HCT116 (cell line): Measurements from ENCODE around the gene MDFI. TPM values are rescaled to one million over a fixed set of nuclear protein-coding genes. Genes with fewer than 3 reads are reported as not detected.

Experiments used
- ATAC-seq: fragments of 200-7000 bp; cut with Tn5 transposase; 2 replicates; pipeline ENCODE4 v1.9.1; 2020; ENCODE audit warnings: mild to moderate bottlenecking, moderate library complexity
- BruUV-seq: library from RNA; stranded (reverse); fragments of 400-500 nt; replicated peaks from 2 replicates; lab custom pipeline; 2021; lab: Mats Ljungman, UMichigan
- CTCF ChIA-PET: fragments of 300-600 bp; sonication (Branson Sonifier 250); formaldehyde crosslinking; loops from one replicate; lab custom pipeline; 2021; ENCODE audit warnings: antibody characterized with exemption; lab: Charles Lee
- POLR2A ChIA-PET: fragments of 300-600, 350-600 bp; sonication (Branson Sonifier 250); formaldehyde crosslinking; loops from one replicate; lab custom pipeline; 2021; ENCODE audit warnings: antibody characterized with exemption; lab: Charles Lee
- RAD21 ChIA-PET, 2 experiments: fragments of 300-600 bp; sonication (Branson Sonifier 250); formaldehyde crosslinking; loops; one replicate each; lab custom pipeline; 2023; ENCODE audit warnings: low total read pairs in 2 of 2; ENCODE audit not compliant: uncharacterized antibody in 2 of 2, unreplicated experiment in 2 of 2, low non-redundant PET in 1 of 2; lab: Charles Lee
- DNase-seq: peaks from one replicate; pipeline ENCODE4 v3.0.0-alpha.2; 2010; ENCODE audit warnings: low read depth, low spot score
- H2AFZ ChIP-seq: fragments of 200-600 bp; shearing (Covaris generic), sonication (generic); 2 replicates; pipeline ENCODE4 v1.6.1; 2017; ENCODE audit warnings: low read depth, mixed run types, mixed read lengths, antibody characterized with exemption, low read length; ENCODE audit not compliant: poor library complexity, severe bottlenecking
- H3K27ac ChIP-seq: 2 replicates; pipeline ENCODE4 v1.5.1; 2012; ENCODE audit warnings: low read depth, low read length
- H3K27me3 ChIP-seq: fragments of 200-600 bp; sonication (generic); 2 replicates; pipeline ENCODE4 v1.6.1; 2016; ENCODE audit warnings: mixed run types, low read length, mixed read lengths; ENCODE audit not compliant: insufficient read depth
- H3K36me3 ChIP-seq, 2 experiments: fragments of 200-500 bp in 1 of 2; fragments of 200-600 bp in 1 of 2; sonication (Bioruptor generic) in 1 of 2; sonication (generic) in 1 of 2; 2 replicates each; pipeline versions ENCODE4 v1.5.1 to v1.6.1; 2014 to 2016; ENCODE audit warnings: low read length in 2 of 2, inconsistent platforms in 1 of 2, mixed read lengths in 1 of 2, mixed run types in 1 of 2; ENCODE audit not compliant: insufficient read depth in 2 of 2, control insufficient read depth in 1 of 2
- H3K4me1 ChIP-seq, 2 experiments: fragments of 200-600 bp in 1 of 2; sonication (generic) in 1 of 2; 2 replicates each; pipeline versions ENCODE4 v1.5.1 to v1.6.1; 2012 to 2017; ENCODE audit warnings: low read length in 2 of 2, inconsistent platforms in 1 of 2, mild to moderate bottlenecking in 1 of 2, mixed read lengths in 1 of 2, mixed run types in 1 of 2, moderate library complexity in 1 of 2; ENCODE audit not compliant: insufficient read depth in 2 of 2, control insufficient read depth in 1 of 2
- H3K4me2 ChIP-seq: fragments of 200-600 bp; sonication (generic); 2 replicates; pipeline ENCODE4 v1.6.1; 2017; ENCODE audit warnings: mixed run types, low read length, mixed read lengths
- H3K4me3 ChIP-seq, 2 experiments: fragments of 200-600 bp in 1 of 2; sonication (generic) in 1 of 2; replicated peaks in 1 of 2; 2 replicates each; pipeline ENCODE4 v1.5.1; 2011 to 2016; ENCODE audit warnings: low read length in 2 of 2, control low read depth in 1 of 2, low read depth in 1 of 2, mild to moderate bottlenecking in 1 of 2, mixed read lengths in 1 of 2, mixed run types in 1 of 2
- H3K79me2 ChIP-seq: fragments of 200-600 bp; sonication (generic); 2 replicates; pipeline ENCODE4 v1.6.1; 2017; ENCODE audit warnings: mild to moderate bottlenecking, mixed run types, low read length, moderate library complexity, mixed read lengths; ENCODE audit not compliant: insufficient read depth
- H3K9ac ChIP-seq: fragments of 200-600 bp; sonication (generic); 2 replicates; pipeline ENCODE4 v1.6.1; 2016; ENCODE audit warnings: low read length, mixed read lengths
- H3K9me2 ChIP-seq: fragments of 200-600 bp; sonication (generic), shearing (Covaris generic); 2 replicates; pipeline ENCODE4 v1.6.1; 2017; ENCODE audit warnings: mixed run types, mild to moderate bottlenecking, moderate library complexity; ENCODE audit not compliant: insufficient read depth
- H3K9me3 ChIP-seq, 2 experiments: fragments of 200-500 bp in 1 of 2; fragments of 200-600 bp in 1 of 2; sonication (Bioruptor generic) in 1 of 2; sonication (generic) in 1 of 2; 2 replicates each; pipeline ENCODE4 v1.6.1; 2014 to 2017; ENCODE audit warnings: low read length in 2 of 2, mixed read lengths in 2 of 2, inconsistent platforms in 1 of 2, low read depth in 1 of 2, mild to moderate bottlenecking in 1 of 2, mixed run types in 1 of 2, moderate library complexity in 1 of 2; ENCODE audit not compliant: control insufficient read depth in 1 of 2, insufficient read depth in 1 of 2
- H4K20me1 ChIP-seq: fragments of 200-600 bp; sonication (generic), shearing (Covaris generic); 2 replicates; pipeline ENCODE4 v1.6.1; 2017; ENCODE audit warnings: mixed run types, mild to moderate bottlenecking, moderate library complexity; ENCODE audit not compliant: insufficient read depth
- ATF3 ChIP-seq: IDR thresholded peaks from 2 replicates; pipeline ENCODE4 v1.6.1; 2012
- CEBPB ChIP-seq: IDR thresholded peaks from 2 replicates; pipeline ENCODE4 v1.6.1; 2012; ENCODE audit warnings: low read depth
- EGR1 ChIP-seq: IDR thresholded peaks from 2 replicates; pipeline ENCODE4 v1.6.1; 2012; ENCODE audit warnings: low read depth
- ELF1 ChIP-seq: IDR thresholded peaks from 2 replicates; pipeline ENCODE4 v1.6.1; 2012; ENCODE audit warnings: low read depth, borderline replicate concordance
- EZH2 ChIP-seq: fragments of 200-600 bp; sonication (generic); IDR thresholded peaks from 2 replicates; pipeline ENCODE4 v1.6.1; 2017; ENCODE audit warnings: antibody characterized with exemption, mixed run types
- EZH2phosphoT487 ChIP-seq: fragments of 200-600 bp; IDR thresholded peaks from 2 replicates; pipeline ENCODE4 v1.6.1; 2018; ENCODE audit warnings: antibody characterized with exemption, borderline replicate concordance
- FOSL1 ChIP-seq: IDR thresholded peaks from 2 replicates; pipeline ENCODE4 v1.6.1; 2012; ENCODE audit warnings: low read depth
- POLR2A ChIP-seq: IDR thresholded peaks from 2 replicates; pipeline ENCODE4 v1.7.0; 2011; ENCODE audit warnings: borderline replicate concordance; ENCODE audit not compliant: insufficient read depth, insufficient read length; ENCODE audit errors: extremely low read depth
- POLR2AphosphoS5 ChIP-seq: IDR thresholded peaks from 2 replicates; pipeline ENCODE4 v1.6.1; 2011; ENCODE audit warnings: mild to moderate bottlenecking, low read depth, low read length, moderate library complexity
- RAD21 ChIP-seq: IDR thresholded peaks from 2 replicates; pipeline ENCODE4 v1.6.1; 2012; ENCODE audit warnings: low read depth, mild to moderate bottlenecking
- REST ChIP-seq: IDR thresholded peaks from 2 replicates; pipeline ENCODE4 v1.6.1; 2012; ENCODE audit warnings: low read depth
- SP1 ChIP-seq: IDR thresholded peaks from 2 replicates; pipeline ENCODE4 v1.6.1; 2012; ENCODE audit warnings: low read depth
- TCF7L2 ChIP-seq: IDR thresholded peaks from 2 replicates; pipeline ENCODE4 v1.7.0; 2011; ENCODE audit warnings: borderline replicate concordance, inconsistent platforms; ENCODE audit not compliant: insufficient read depth, insufficient read length; ENCODE audit errors: extremely low read depth
- YY1 ChIP-seq: IDR thresholded peaks from 2 replicates; pipeline ENCODE4 v1.6.1; 2011; ENCODE audit warnings: low read length, low read depth, moderate library complexity, mild to moderate bottlenecking; ENCODE audit not compliant: insufficient replicate concordance; ENCODE audit errors: extremely low read depth
- ZBTB33 ChIP-seq: IDR thresholded peaks from 2 replicates; pipeline ENCODE4 v1.6.1; 2011; ENCODE audit warnings: mild to moderate bottlenecking, low read length, moderate library complexity; ENCODE audit not compliant: insufficient replicate concordance; ENCODE audit errors: extremely low read depth
- intact Hi-C: fragments of 100-400 bp; cut with micrococcal nuclease; formaldehyde crosslinking; loops from 2 replicates; pipeline ENCODE4 v1.10.0; 2022
- total RNA-seq: library from RNA; stranded (reverse); gene quantifications from one replicate; pipeline ENCODE4 v1.2.1, GENCODE V29; 2021; ENCODE audit not compliant: unreplicated experiment

The MDFI gene
- total RNA-seq, 1 experiment from 2014 or later: 35.5 TPM

- ChIA-PET RAD21 (no interaction called here), CTCF (interaction anchor here (1.9 to 3.1 kb wide), 3 partner anchors 20 to 233 kb away, joined by 6 to 55 read pairs (median 31); no protein-coding TSS in a partner anchor), POLR2A (no interaction called here)
- intact Hi-C loops: loop anchor here (1.0 to 10.0 kb wide), 2 partner anchors 174 to 232 kb away; partner anchors contain the start of gene FRS3
- no peak overlapping the region for H2AFZ ChIP-seq
- H3K4me3 ChIP-seq: no peak overlapping the region
- ATAC-seq (no peak), DNase-seq (no peak)
- H3K4me2 ChIP-seq: no peak overlapping the region
- no peaks in the 10 kb centered on the region for H4K20me1 ChIP-seq
- no peaks in the 10 kb centered on the region for H3K27me3 ChIP-seq
- no TSS peak for BruUV-seq
- no peaks in the 10 kb centered on the region for H3K79me2 ChIP-seq
- no peaks in the 10 kb centered on the region for H3K36me3 ChIP-seq
- no peaks in the 10 kb centered on the region for H3K9me2 ChIP-seq
- peaks cover 3 to 12% of the 10 kb centered on the region in 2 experiments; a peak in 3 of 4 replicates for H3K4me1 ChIP-seq
- H3K9me3 ChIP-seq: no peaks in the 10 kb centered on the region
- H3K27ac ChIP-seq: no peak overlapping the region
- TF ChIP-seq SP1 (no peak), RAD21 (no peak), TCF7L2 (no peak), FOSL1 (no peak), ELF1 (no peak), POLR2AphosphoS5 (no peak), CEBPB (no peak), EZH2 (no peak)
- TF ChIP-seq, all 23 proteins: peak for 0
- no peak overlapping the region for H3K9ac ChIP-seq
Measured at GRCh38 chr6:41601248-41601549, 37.1 kb upstream of the MDFI start.

GRCh38 chr6:41602422-41602743 is 35.9 kb upstream of the MDFI start:
- DNase-seq: no peak
- Histone ChIP-seq H3K4me2 (peak overlapping the region; percentile 79), H3K4me3 (no peak overlapping the region), H3K9me2 (no peaks in the 10 kb centered on the region), H3K9ac (no peak overlapping the region), H3K4me1 (peaks cover 3 to 12% of the 10 kb centered on the region in 2 experiments; a peak in 3 of 4 replicates), H3K9me3 (no peaks in the 10 kb centered on the region), H2AFZ (no peak overlapping the region), H4K20me1 (no peaks in the 10 kb centered on the region), H3K27ac (no peak overlapping the region), H3K36me3 (no peaks in the 10 kb centered on the region), H3K79me2 (no peaks in the 10 kb centered on the region), H3K27me3 (no peaks in the 10 kb centered on the region)
- CTCF ChIA-PET: interaction anchor here (0.6 to 3.1 kb wide), 25 partner anchors 8 to 499 kb away, joined by 3 to 55 read pairs (median 4); partner anchors contain the start of gene TOMM6
- BruUV-seq: no TSS peak
- ATAC-seq: no peak
- RAD21 ChIA-PET: interaction anchor here (0.7 to 1.9 kb wide), 9 partner anchors 9 to 235 kb away, joined by 3 to 12 read pairs (median 4); no protein-coding TSS in a partner anchor
- POLR2A ChIA-PET: interaction anchor here (1.0 kb wide), 2 partner anchors 77 to 80 kb away, joined by 3 to 5 read pairs; no protein-coding TSS in a partner anchor
- intact Hi-C loops: loop anchor here (10.0 kb wide), 1 partner anchor 172 kb away; the partner anchor contains the start of gene FRS3
- TF ChIP-seq EGR1: no peak
- TF ChIP-seq ZBTB33: no peak
- no peak for TF ChIP-seq EZH2phosphoT487
- no peak for TF ChIP-seq YY1
- TF ChIP-seq POLR2A: no peak
- TF ChIP-seq REST: no peak
- no peak for TF ChIP-seq ATF3
- TF ChIP-seq RAD21: no peak
- TF ChIP-seq SP1: no peak
- TF ChIP-seq ELF1: no peak
- no peak for TF ChIP-seq CEBPB
